ENCODE data around the gene ANKRD12. TPM values are rescaled to one million over a fixed set of nuclear protein-coding genes. Genes with fewer than 3 reads are reported as not detected.

ANKRD12 gene
- total RNA-seq, 3 donors from 2014 or later: 46.8 to 108 (median 63.6) TPM

DNA sequence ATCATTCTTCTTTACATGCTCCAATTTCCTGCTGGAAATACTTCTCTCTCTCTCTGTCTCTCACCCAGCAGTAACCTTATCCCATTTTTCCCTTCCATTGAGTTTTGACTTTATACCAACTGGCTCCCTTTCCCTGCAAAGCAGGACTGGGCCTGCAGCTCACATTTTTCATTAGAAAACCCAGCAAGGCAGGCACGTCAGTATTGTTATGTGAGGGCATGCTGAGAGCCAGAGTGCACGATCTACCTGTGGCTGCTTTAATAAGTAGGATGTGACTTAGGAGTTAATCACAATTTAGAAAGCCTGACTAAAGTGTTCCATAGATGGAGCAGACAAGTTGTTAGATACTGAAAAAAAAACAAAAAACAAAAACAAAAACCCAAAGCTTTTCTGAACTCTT, 39.2 kb upstream of the ANKRD12 start:
- Histone ChIP-seq H3K4me1 (ENCODE audit: low read depth) (peaks cover 16% of the 10 kb centered on the region), H3K36me3 (ENCODE audit: low read depth) (no peaks in the 10 kb centered on the region), H3K9me3 (no peaks in the 10 kb centered on the region), H3K4me3 (no peak overlapping the region)
- intact Hi-C loops (cut with DNase I, micrococcal nuclease): no loop called here
- DNase-seq: no peak
- no peak for ATAC-seq
- TF ChIP-seq, protein P1, sequence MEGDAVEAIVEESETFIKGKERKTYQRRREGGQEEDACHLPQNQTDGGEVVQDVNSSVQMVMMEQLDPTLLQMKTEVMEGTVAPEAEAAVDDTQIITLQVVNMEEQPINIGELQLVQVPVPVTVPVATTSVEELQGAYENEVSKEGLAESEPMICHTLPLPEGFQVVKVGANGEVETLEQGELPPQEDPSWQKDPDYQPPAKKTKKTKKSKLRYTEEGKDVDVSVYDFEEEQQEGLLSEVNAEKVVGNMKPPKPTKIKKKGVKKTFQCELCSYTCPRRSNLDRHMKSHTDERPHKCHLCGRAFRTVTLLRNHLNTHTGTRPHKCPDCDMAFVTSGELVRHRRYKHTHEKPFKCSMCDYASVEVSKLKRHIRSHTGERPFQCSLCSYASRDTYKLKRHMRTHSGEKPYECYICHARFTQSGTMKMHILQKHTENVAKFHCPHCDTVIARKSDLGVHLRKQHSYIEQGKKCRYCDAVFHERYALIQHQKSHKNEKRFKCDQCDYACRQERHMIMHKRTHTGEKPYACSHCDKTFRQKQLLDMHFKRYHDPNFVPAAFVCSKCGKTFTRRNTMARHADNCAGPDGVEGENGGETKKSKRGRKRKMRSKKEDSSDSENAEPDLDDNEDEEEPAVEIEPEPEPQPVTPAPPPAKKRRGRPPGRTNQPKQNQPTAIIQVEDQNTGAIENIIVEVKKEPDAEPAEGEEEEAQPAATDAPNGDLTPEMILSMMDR (IDR thresholded peaks at IDR 0.05): no peak

DNA sequence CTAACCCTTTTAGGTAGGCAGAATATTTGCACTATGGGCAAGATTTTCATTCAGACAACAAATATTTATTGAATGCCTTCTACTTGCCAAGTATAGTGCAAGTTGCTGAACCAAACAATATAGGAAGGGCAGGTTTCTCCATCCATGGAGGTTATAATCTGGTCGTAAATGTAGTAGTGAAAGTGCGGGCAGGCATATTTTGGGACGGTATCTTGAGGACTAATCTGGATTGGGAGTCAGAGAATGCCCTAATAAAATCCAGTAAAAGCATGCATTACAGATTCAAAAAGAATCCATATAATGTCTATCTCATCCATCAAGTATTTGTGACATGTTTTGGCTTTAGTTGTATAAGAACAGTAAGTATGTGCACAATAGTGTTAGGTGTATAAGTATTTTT, 35.8 kb upstream of the ANKRD12 start:
- DNase-seq (no peak), ATAC-seq (no peak)
- Histone ChIP-seq H3K9me3 (no peaks in the 10 kb centered on the region), H3K36me3 (ENCODE audit: low read depth) (no peaks in the 10 kb centered on the region), H3K4me3 (no peak overlapping the region), H3K4me1 (ENCODE audit: low read depth) (peaks cover 31% of the 10 kb centered on the region)
- TF ChIP-seq, protein P1 (IDR thresholded peaks at IDR 0.05): no peak
- intact Hi-C loops (cut with DNase I, micrococcal nuclease): no loop called here

DNA sequence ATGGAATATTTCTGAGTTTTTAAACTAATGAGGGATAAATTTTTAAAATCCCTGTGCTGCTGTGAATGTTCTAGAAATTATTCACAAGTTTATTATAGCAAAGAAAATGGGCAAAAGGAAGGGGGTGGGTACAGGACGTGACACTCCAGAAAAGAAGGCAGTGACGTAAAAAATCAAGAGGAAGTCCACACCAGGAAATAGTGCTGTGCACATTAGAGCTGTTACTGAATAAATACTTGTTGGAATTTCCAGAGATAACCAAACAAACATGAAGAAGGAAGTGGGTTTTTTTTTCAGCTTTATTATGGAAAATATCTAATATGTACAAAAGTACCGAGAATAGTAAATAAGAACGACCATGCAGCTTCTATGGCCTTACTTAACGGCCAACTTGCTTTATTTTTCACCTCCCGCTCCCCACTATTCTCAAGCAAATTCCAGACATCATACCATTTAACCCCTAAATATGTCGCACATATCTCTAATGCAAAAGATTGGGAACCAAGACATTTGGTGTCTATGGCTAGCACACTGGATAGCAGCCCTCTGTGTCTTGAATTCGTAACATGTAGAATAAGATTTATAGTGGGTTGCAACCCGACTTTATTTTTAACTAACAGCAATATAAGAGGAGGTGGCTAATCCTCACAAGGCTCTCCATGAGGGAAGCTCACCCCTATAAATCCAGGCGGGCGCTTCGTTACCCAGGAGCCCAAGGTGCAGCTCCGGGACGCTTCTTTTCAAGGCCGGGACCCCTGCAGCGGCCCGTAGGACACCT, 34.7 kb upstream of the ANKRD12 start:
- TF ChIP-seq, protein P1 (IDR thresholded peaks at IDR 0.05): no peak
- DNase-seq (peak in 1 of 3 donors; percentile 44), ATAC-seq (peak; percentile 54)
- H3K36me3 ChIP-seq (ENCODE audit: low read depth): no peaks in the 10 kb centered on the region
- intact Hi-C loops (cut with DNase I, micrococcal nuclease): no loop called here
- H3K9me3 ChIP-seq: no peaks in the 10 kb centered on the region
- peak overlapping the region; percentile 35 for H3K4me3 ChIP-seq
- H3K4me1 ChIP-seq (ENCODE audit: low read depth): peaks cover 41% of the 10 kb centered on the region

DNA sequence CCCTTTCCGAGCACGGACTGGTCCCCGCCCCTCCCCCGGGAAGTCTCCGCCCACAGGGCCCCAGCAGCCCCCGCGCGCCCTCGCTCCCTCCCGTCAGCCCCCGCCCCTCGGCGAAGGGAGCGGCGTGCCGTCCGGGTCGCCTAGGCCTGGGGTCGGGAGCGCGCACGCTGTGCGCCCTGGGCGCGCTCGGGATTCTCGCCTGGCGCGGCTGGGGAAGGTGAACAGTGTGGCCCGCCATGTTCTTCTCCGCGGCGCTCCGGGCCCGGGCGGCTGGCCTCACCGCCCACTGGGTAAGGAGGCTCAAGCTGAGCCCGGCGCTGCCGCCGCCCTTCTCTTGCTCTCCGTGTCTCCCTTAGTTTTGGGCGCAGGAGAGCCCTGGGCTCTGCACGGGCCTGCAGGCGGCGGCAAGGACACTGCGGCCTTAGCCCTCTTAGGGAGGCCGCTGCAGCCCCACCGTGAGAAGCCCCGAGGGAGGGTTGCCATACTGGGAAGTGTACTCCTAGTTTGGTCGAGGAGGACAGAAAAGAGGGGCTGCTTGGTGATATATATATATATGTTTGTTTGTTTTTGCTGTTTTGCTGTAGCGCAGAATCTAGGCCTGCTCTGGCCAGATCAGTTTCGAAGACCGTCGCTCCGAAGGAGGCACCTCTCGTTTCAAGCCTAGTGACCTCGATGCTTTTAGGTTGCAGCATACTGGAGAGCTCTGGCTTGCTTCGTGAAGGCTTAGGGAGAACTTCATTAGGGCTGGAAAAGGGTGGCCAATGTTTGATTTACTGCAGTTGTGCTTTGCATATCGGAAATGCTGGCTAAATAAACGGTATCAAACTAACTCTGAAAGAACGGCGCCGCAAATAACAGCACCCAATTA, 33.8 kb upstream of the ANKRD12 start, which contains the start of gene NDUFV2:
Gene NDUFV2, plus strand, starts transcription at position 192 of the 868 bp plus-strand sequence. Its CDS starts 45 bp downstream, at position 237.
- DNase-seq (peak; percentile 98 to 99 (median 99)), ATAC-seq (peak; percentile 98)
- H3K36me3 ChIP-seq (ENCODE audit: low read depth): no peaks in the 10 kb centered on the region
- H3K4me1 ChIP-seq (ENCODE audit: low read depth): peaks cover 48% of the 10 kb centered on the region
- TF ChIP-seq, protein P1 (IDR thresholded peaks at IDR 0.05): no peak
- no peaks in the 10 kb centered on the region for H3K9me3 ChIP-seq
- peak within 1 kb of the TSS; percentile 35 for H3K4me3 ChIP-seq
- intact Hi-C loops (cut with DNase I, micrococcal nuclease): no loop called here

DNA sequence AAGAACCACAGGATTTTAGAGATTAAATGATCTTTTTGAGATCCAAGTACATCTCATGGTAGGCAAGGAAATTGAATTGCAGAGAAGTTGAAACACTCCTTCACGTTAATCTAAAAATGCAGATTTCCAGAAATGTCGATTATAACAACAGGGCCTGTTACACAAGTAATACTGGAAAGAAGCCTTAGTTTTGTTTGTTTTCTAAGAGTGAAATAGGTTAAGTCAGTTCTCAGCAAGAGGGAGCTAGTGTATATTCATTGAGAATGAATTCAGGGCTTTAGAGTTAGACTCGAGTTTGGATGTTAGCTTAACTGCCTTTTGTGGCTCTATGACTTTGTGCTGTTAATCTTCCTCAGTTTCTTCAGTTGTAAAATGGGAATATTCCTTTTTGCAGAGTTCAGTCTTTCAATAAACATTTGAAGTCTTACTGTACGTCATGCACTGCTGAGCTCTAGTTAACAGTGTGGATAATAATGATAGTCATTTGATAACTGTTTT, 33.2 kb upstream of the ANKRD12 start:
- ATAC-seq (no peak), DNase-seq (no peak)
- Histone ChIP-seq H3K4me1 (ENCODE audit: low read depth) (peaks cover 55% of the 10 kb centered on the region), H3K4me3 (peak overlapping the region; percentile 35), H3K36me3 (ENCODE audit: low read depth) (no peaks in the 10 kb centered on the region), H3K9me3 (no peaks in the 10 kb centered on the region)
- TF ChIP-seq, protein P1 (IDR thresholded peaks at IDR 0.05): no peak
- intact Hi-C loops (cut with DNase I, micrococcal nuclease): no loop called here

Measured in mucosa of descending colon (tissue), 3 donors.